MCF 10A (cell line): ENCODE results near the gene HSPA12A. TPM values are rescaled to one million over a fixed set of nuclear protein-coding genes. Genes with fewer than 3 reads are reported as not detected.

ENCODE experiments used
- BruUV-seq: library from RNA; stranded (reverse); fragments of 400-500 nt; replicated peaks from 2 replicates; lab custom pipeline; 2021; lab: Mats Ljungman, UMichigan
- CTCF ChIA-PET: fragments of 300-600 bp; sonication (Branson Sonifier 250); formaldehyde crosslinking; extraction: SDS; loops from one replicate; lab custom pipeline; 2021; ENCODE audit warnings: antibody characterized with exemption, inconsistent platforms; lab: Yijun Ruan, JAX
- POLR2A ChIA-PET: fragments of 300-600, 350-650 bp; sonication (Branson Sonifier 250); formaldehyde crosslinking; extraction: SDS; loops from one replicate; lab custom pipeline; 2020; ENCODE audit warnings: antibody characterized with exemption, inconsistent platforms; lab: Yijun Ruan, JAX
- DNase-seq: peaks from one replicate; pipeline ENCODE4 v3.0.0-alpha.2; 2018; ENCODE audit not compliant: unreplicated experiment
- H3K27ac Mint-ChIP-seq: one replicate; pipeline ENCODE4 v1.8.0; 2022; ENCODE audit warnings: mild to moderate bottlenecking, low read depth, mixed read lengths; ENCODE audit not compliant: unreplicated experiment
- H3K27me3 Mint-ChIP-seq: one replicate; pipeline ENCODE4 v1.8.0; 2022; ENCODE audit warnings: mixed read lengths; ENCODE audit not compliant: insufficient read depth, unreplicated experiment
- H3K36me3 Mint-ChIP-seq: one replicate; pipeline ENCODE4 v1.8.0; 2022; ENCODE audit warnings: mild to moderate bottlenecking, moderate library complexity, mixed read lengths; ENCODE audit not compliant: insufficient read depth, unreplicated experiment
- H3K4me1 Mint-ChIP-seq: one replicate; pipeline ENCODE4 v1.8.0; 2022; ENCODE audit warnings: mixed read lengths; ENCODE audit not compliant: insufficient read depth, unreplicated experiment
- H3K4me3 Mint-ChIP-seq: one replicate; pipeline ENCODE4 v1.8.0; 2022; ENCODE audit warnings: mild to moderate bottlenecking, moderate library complexity, mixed read lengths; ENCODE audit not compliant: unreplicated experiment
- H3K9me3 Mint-ChIP-seq: one replicate; pipeline ENCODE4 v1.8.0; 2022; ENCODE audit warnings: mixed read lengths; ENCODE audit not compliant: unreplicated experiment
- intact Hi-C: fragments of 100-400 bp; cut with micrococcal nuclease; formaldehyde crosslinking; loops from 2 replicates; pipeline ENCODE4 v1.14.1; 2022
- total RNA-seq: library from RNA; stranded (reverse); gene quantifications from 2 replicates; pipeline ENCODE4 v1.2.3, GENCODE V29; 2022
- TF ChIP-seq, protein P1 (sequence below): fragments of 200-600 bp; IDR thresholded peaks from one replicate; pipeline ENCODE4 v1.8.0; 2022; ENCODE audit warnings: antibody characterized with exemption, mild to moderate bottlenecking; ENCODE audit not compliant: unreplicated experiment

Gene HSPA12A
- total RNA-seq, 1 experiment from 2014 or later = 9.1 TPM

DNA sequence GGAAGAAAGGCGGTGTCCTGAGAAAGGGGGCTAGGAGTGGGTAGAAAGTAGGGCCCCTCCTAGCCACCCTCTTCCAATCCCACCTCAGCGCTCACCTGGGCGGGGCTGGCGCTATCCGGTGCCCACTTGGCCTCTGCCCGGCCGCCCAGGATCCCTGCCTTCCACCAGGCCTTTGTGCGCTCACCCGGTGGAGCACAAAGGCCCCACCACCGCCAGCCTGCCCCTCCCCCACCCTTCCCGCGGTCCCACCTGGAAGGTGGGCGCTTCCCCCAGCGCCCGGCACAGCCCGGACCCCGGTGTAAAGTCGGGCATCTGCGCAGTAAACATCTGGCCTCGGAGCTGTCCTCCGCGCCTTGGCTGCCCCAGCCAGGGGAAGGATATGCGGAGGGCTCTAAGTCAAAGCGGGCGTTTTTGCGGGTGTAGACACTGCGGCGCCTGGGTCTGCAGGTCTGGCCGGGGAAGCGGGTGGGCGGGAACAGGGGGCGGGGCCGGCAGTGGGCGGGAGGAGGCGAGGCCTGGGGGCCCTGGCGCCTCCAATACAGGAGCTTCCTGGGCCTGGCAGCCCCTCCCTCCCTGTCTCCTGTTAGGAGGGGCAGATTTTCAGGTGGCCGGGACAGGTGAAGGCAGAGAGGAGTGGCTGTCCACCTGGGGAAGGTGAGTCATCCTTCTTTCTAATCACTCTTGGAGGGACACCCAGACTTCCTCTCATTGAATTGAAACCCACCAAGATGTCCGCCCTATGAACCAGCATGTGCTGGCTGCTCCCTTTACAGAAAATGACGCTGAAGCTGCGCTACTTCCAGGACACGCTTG, 72.3 kb downstream of the HSPA12A start:
- no peak for DNase-seq
- intact Hi-C loops = no loop called here
- Mint-ChIP-seq H3K27ac (no peak overlapping the region), H3K4me1 (no peaks in the 10 kb centered on the region), H3K9me3 (no peaks in the 10 kb centered on the region), H3K36me3 (no peaks in the 10 kb centered on the region), H3K27me3 (no peaks in the 10 kb centered on the region), H3K4me3 (no peak overlapping the region)
- ChIA-PET POLR2A (no interaction called here), CTCF (interaction anchor here (1.3 kb wide), 1 partner anchor 118 kb away, joined by 3 read pairs; no protein-coding TSS in a partner anchor)
- TF ChIP-seq, protein P1, sequence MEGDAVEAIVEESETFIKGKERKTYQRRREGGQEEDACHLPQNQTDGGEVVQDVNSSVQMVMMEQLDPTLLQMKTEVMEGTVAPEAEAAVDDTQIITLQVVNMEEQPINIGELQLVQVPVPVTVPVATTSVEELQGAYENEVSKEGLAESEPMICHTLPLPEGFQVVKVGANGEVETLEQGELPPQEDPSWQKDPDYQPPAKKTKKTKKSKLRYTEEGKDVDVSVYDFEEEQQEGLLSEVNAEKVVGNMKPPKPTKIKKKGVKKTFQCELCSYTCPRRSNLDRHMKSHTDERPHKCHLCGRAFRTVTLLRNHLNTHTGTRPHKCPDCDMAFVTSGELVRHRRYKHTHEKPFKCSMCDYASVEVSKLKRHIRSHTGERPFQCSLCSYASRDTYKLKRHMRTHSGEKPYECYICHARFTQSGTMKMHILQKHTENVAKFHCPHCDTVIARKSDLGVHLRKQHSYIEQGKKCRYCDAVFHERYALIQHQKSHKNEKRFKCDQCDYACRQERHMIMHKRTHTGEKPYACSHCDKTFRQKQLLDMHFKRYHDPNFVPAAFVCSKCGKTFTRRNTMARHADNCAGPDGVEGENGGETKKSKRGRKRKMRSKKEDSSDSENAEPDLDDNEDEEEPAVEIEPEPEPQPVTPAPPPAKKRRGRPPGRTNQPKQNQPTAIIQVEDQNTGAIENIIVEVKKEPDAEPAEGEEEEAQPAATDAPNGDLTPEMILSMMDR = no peak
- BruUV-seq = no TSS peak

DNA sequence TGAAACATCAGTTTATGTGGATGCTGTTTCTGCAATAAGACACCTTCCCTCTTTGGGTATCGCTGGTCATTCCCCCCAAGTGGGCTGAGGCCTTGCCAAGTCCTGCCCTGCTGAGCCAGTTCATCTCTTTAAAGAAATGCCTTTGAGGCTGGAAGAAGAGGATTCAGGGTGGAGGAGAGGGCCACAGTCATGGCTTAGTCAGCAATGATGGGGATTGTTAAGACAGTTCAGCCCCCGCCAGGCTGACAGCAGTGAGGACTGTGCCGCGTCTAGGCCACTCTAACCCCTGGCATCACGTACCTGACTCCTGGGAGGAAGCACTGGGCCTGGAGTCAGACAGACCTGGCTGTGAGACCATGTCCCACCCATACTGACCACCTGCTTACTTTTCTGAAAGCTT, 73.3 kb downstream of the HSPA12A start:
- POLR2A ChIA-PET = no interaction called here
- H3K4me3 Mint-ChIP-seq = no peak overlapping the region
- no peaks in the 10 kb centered on the region for H3K27me3 Mint-ChIP-seq
- no peaks in the 10 kb centered on the region for H3K36me3 Mint-ChIP-seq
- no TSS peak for BruUV-seq
- intact Hi-C loops = no loop called here
- CTCF ChIA-PET = interaction anchor here (1.3 kb wide), 1 partner anchor 119 kb away, joined by 3 read pairs; no protein-coding TSS in a partner anchor
- no peaks in the 10 kb centered on the region for H3K4me1 Mint-ChIP-seq
- no peaks in the 10 kb centered on the region for H3K9me3 Mint-ChIP-seq
- DNase-seq = no peak
- TF ChIP-seq, protein P1 = no peak
- no peak overlapping the region for H3K27ac Mint-ChIP-seq

DNA sequence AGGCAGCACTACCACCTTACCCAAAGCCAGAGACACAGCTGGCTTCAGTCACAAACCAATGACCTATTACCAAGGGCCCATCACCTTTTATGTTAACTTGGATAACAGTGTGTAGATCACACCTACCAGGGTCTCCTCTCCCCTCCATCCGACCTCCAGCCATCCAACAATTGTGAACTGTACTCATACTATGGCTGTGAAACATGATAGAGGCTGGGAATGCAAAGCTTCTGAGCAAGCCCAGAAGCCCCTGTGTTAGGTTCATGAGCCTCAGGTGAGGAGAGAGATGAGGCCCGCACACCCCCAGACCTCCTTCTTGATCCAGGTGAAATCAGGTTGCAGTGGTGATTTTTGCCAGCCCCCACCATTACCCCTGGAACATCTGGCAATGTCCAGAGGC, 73.9 kb downstream of the HSPA12A start:
- Mint-ChIP-seq H3K27me3 (no peaks in the 10 kb centered on the region), H3K27ac (no peak overlapping the region), H3K4me3 (no peak overlapping the region), H3K9me3 (no peaks in the 10 kb centered on the region), H3K4me1 (no peaks in the 10 kb centered on the region), H3K36me3 (no peaks in the 10 kb centered on the region)
- POLR2A ChIA-PET = no interaction called here
- TF ChIP-seq, protein P1 = no peak
- DNase-seq = no peak
- intact Hi-C loops = no loop called here
- CTCF ChIA-PET = no interaction called here
- BruUV-seq = no TSS peak

DNA sequence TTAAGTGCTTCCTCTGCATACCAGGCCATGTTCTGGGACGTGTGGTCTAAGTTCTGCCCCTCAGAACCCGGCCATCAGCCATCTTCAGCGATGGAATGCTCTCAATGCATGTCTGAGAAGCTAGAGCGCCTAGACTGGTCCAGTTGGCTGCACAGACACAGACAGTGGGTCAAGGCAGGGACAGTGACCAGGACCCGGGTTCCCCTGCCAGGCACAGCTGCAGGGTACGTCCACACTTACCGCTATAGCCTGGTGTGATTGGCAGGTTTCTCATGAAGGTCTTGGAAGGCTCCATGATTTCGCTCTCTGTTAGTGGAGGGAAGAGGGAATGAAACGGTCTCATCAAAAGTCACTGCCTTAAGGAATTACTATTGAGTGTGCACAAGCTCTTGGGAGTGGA, 74.3 kb downstream of the HSPA12A start:
- intact Hi-C loops = no loop called here
- no peak for DNase-seq
- H3K27me3 Mint-ChIP-seq = no peaks in the 10 kb centered on the region
- H3K9me3 Mint-ChIP-seq = no peaks in the 10 kb centered on the region
- no TSS peak for BruUV-seq
- no peaks in the 10 kb centered on the region for H3K4me1 Mint-ChIP-seq
- ChIA-PET CTCF (interaction anchor here (0.6 kb wide), 1 partner anchor 119 kb away, joined by 3 read pairs; no protein-coding TSS in a partner anchor), POLR2A (no interaction called here)
- TF ChIP-seq, protein P1 = no peak
- no peak overlapping the region for H3K4me3 Mint-ChIP-seq
- H3K27ac Mint-ChIP-seq = no peak overlapping the region
- no peaks in the 10 kb centered on the region for H3K36me3 Mint-ChIP-seq
